GM12865 (cell line): ENCODE data around the gene DOK6.
"Not testable (repeated sequence)": the region's sequence is repeated elsewhere in the genome, so short reads cannot be mapped to it uniquely, and the experiment has no call there.

Source experiments
- DNase-seq: peaks from one replicate; pipeline ENCODE4 v3.0.0; 2010; ENCODE audit warnings: low read depth
- H3K4me3 ChIP-seq: 2 replicates; pipeline ENCODE4 v1.5.1; 2011; ENCODE audit warnings: mild to moderate bottlenecking, low read depth, low read length, control low read depth
- TF ChIP-seq, protein P1 (sequence below): IDR thresholded peaks from 2 replicates; pipeline ENCODE4 v1.5.1; 2011; ENCODE audit warnings: low read length, control low read depth, low read depth, inconsistent platforms; ENCODE audit not compliant: insufficient read depth; ENCODE audit errors: missing control alignments

The DOK6 gene

GRCh38 chr18:69866212-69866611 is 465.5 kb downstream of the DOK6 start:
- no peak overlapping the region for H3K4me3 ChIP-seq
- no peak for DNase-seq
- TF ChIP-seq, protein P1, sequence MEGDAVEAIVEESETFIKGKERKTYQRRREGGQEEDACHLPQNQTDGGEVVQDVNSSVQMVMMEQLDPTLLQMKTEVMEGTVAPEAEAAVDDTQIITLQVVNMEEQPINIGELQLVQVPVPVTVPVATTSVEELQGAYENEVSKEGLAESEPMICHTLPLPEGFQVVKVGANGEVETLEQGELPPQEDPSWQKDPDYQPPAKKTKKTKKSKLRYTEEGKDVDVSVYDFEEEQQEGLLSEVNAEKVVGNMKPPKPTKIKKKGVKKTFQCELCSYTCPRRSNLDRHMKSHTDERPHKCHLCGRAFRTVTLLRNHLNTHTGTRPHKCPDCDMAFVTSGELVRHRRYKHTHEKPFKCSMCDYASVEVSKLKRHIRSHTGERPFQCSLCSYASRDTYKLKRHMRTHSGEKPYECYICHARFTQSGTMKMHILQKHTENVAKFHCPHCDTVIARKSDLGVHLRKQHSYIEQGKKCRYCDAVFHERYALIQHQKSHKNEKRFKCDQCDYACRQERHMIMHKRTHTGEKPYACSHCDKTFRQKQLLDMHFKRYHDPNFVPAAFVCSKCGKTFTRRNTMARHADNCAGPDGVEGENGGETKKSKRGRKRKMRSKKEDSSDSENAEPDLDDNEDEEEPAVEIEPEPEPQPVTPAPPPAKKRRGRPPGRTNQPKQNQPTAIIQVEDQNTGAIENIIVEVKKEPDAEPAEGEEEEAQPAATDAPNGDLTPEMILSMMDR, result no peak

GRCh38 chr18:69870736-69871135 is 470.0 kb downstream of the DOK6 start:
- no peak for DNase-seq
- no peak overlapping the region for H3K4me3 ChIP-seq
- TF ChIP-seq, protein P1, result no peak

- TF ChIP-seq, protein P1, result no peak
- no peak overlapping the region for H3K4me3 ChIP-seq
- no peak for DNase-seq
Measured at GRCh38 chr18:69871363-69871762, 470.7 kb downstream of the DOK6 start.

DNA sequence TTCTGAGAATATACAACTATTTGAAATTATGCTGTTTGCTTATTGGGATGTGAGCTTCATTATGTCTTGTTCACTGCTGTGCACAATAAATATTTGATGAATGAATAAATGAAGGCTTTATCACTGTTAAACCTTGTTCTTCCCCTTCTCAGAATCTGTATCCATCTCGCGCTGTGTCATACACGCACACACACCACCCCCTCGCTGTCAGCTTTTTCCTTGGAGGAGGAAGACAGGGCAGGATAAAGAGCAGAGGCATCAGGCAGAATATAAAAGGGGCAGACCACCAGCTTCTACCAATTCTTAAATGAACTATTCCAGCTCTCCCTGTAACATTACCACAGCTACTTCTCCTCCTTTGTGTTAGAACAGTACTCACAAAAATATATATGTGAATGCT is 472.0 kb downstream of the DOK6 start:
- H3K4me3 ChIP-seq, result no peak overlapping the region
- TF ChIP-seq, protein P1, result no peak
- DNase-seq, result no peak

GRCh38 chr18:69874058-69874457 is 473.4 kb downstream of the DOK6 start:
- no peak overlapping the region for H3K4me3 ChIP-seq
- TF ChIP-seq, protein P1, result no peak
- no peak for DNase-seq

DNA sequence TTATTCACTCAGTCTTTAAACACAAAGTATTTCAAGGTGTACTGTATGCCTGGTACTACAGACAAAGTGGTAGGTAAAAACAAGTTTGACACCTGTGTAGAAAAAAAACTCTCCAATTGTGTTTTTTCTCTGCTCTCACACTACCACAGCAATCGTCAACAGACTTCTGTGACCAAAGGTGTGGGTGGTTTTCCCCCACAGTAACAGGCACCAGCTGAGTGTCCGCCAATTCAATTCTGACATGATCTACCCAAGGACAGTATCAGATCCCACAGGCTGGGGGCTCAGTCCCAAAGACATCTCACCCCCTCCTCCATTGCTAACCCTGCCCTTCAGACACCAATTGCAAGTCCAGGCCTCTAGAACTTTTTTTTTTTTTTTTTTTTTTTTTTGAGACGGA is 475.8 kb downstream of the DOK6 start:
- no peak for DNase-seq
- H3K4me3 ChIP-seq, result no peak overlapping the region
- TF ChIP-seq, protein P1, result no peak

DNA sequence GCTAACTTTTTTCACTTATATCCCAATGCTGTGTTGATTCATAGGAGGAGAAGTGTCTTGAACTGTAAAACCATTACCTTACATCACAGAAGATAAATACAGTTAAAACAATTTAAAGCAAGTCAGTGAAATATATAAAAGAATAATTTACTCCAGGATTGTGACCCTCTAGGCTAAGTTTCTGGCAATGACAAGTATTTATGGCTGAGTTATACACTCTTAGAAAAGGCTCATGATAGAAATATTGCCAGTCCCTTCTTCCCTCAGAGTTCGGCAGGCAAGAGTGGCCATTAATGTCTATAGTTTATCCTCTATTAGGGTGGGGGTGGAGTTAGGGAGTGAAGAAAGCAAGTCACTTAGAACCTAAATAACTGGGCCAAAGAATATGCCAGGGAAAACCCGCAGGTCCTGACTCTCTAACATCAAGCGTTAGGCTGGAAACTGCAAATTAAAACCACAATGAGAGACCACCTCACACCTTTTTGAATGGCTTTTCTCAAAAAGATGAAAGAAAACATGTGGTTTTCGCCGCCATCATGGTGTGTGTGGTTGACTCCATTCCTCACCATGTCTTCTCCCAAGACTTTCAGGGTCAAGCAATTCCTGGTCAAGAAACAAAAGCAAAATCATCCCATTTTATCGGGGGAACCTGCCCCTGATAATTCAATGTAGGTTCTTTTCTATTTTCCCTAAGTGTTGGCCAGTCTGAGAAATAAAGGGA is 477.7 kb downstream of the DOK6 start:
- TF ChIP-seq, protein P1, result no peak
- DNase-seq, result no peak
- H3K4me3 ChIP-seq, result no peak overlapping the region

- not testable (repeated sequence) for H3K4me3 ChIP-seq, DNase-seq
Measured at GRCh38 chr18:69879051-69879450, 478.4 kb downstream of the DOK6 start.
